Measurements from ENCODE around the gene CAPS. TPM values are rescaled to one million over a fixed set of nuclear protein-coding genes. Genes with fewer than 3 reads are reported as not detected.
"Not testable (repeated sequence)": the region's sequence is repeated elsewhere in the genome, so short reads cannot be mapped to it uniquely, and the experiment has no call there.

CAPS gene
- polyA plus RNA-seq, 2 of the 4 experiments (the other 2 are of a cell fraction) = 1.4 to 1.7 TPM

DNA sequence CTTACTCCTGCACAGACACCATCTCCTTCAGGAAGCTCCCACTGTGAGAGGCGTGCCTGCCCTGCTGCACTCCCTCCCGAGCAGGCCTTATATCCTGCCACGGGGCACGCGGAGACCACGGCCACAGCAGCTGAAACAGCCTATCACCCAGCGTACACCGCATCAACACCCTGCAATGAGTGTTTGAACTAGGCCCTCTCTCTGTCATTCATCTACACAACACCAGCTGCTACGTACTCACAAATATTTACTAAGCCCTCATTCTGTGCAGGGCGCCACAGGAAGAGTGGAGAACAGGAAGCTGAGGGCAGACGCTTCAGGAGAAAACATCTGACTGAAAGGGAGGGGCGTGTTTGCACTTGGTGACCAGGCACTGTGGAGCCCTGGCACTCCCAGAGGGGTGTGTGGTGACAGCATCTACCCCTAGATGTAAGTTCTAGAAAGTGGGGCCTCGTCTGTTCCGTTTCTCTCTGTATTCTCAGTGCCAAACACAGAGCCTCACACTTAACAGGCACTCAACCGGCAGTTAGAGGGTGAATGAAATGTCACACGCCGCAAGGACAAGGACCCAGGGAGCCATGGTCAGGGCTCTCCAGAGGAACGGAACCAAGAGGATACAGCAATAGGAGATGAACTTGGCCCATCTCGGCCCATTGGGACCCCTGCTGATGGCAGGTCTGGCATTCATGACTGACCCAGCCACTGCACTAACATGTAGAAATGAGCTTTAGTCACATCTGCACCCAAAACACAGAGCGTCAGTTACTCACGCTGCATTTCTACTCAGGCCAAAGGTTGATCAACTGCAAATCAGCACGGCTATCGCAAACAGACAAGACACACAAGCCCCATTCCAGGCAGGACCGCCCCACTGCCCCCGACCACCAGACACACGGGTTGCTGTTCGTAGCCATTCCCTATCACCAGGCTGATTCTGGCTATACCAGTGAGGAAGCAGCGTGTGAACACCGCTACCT lies 48.2 kb downstream of the CAPS start:
- FAIRE-seq = no peak
- DNase-seq (ENCODE audit: low read depth in 1 of 2, low spot score in 1 of 2) = no peak
- Histone ChIP-seq H3K4me1 (peaks cover 6% of the 10 kb centered on the region; the same call in 1 of the 3 replicates), H3K4me3 (no peak overlapping the region), H3K4me2 (no peak overlapping the region), H3K9me3 (no peaks in the 10 kb centered on the region), H3K27ac (no peak overlapping the region)
- WGBS (ENCODE audit: missing lambda C conversion rate) = 75% methylated on average over 29 of the region's 29 CpGs
- no peak; a peak in 1 of 6 replicates for ATAC-seq
- CTCF ChIA-PET = interaction anchor here (1.3 kb wide), 1 partner anchor 11 kb away, joined by 3 read pairs; no protein-coding TSS in a partner anchor
- POLR2A ChIA-PET = no interaction called here
- TF ChIP-seq MAFK (IDR thresholded peaks at IDR 0.05; ENCODE audit: partially characterized antibody) = no peak
- no peak for TF ChIP-seq RARB (CRISPR knock-in tag; IDR thresholded peaks at IDR 0.05)
- TF ChIP-seq HEYL (CRISPR knock-in tag; IDR thresholded peaks at IDR 0.05) = no peak
- TF ChIP-seq PHF8 (IDR thresholded peaks at IDR 0.05; ENCODE audit: borderline replicate concordance, low read depth) = no peak
- TF ChIP-seq SMC3 (IDR thresholded peaks at IDR 0.05) = no peak
- no peak for TF ChIP-seq NPAS2 (CRISPR knock-in tag; IDR thresholded peaks at IDR 0.05; ENCODE audit: borderline replicate concordance)
- TF ChIP-seq CBX8 (IDR thresholded peaks at IDR 0.05) = no peak
- TF ChIP-seq MYC (IDR thresholded peaks at IDR 0.05; ENCODE audit: borderline replicate concordance, low read length) = no peak
- TF ChIP-seq ESRRA (IDR thresholded peaks at IDR 0.05; ENCODE audit: borderline replicate concordance, low read length) = no peak
- no peak for TF ChIP-seq BHLHE40 (IDR thresholded peaks at IDR 0.05; ENCODE audit: low read depth, low read length)
- TF ChIP-seq HMGXB4 (CRISPR knock-in tag; IDR thresholded peaks at IDR 0.05; ENCODE audit: borderline replicate concordance) = no peak
- TF ChIP-seq EHF (CRISPR knock-in tag; IDR thresholded peaks at IDR 0.05) = no peak
- no peak for TF ChIP-seq ZC3H11A (IDR thresholded peaks at IDR 0.05)
- no peak for TF ChIP-seq EHMT2 (IDR thresholded peaks at IDR 0.05; ENCODE audit: low read depth)
- TF ChIP-seq, protein P1, sequence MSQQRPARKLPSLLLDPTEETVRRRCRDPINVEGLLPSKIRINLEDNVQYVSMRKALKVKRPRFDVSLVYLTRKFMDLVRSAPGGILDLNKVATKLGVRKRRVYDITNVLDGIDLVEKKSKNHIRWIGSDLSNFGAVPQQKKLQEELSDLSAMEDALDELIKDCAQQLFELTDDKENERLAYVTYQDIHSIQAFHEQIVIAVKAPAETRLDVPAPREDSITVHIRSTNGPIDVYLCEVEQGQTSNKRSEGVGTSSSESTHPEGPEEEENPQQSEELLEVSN (IDR thresholded peaks at IDR 0.05; ENCODE audit: borderline replicate concordance, low read depth) = no peak
- TF ChIP-seq CBX2 (IDR thresholded peaks at IDR 0.05; ENCODE audit: borderline replicate concordance, low read depth) = no peak
- TF ChIP-seq POLR2A (IDR thresholded peaks at IDR 0.05; ENCODE audit: low read length) = no peak
- TF ChIP-seq ZSCAN20 (CRISPR knock-in tag; IDR thresholded peaks at IDR 0.05) = no peak
- TF ChIP-seq RCOR1 (IDR thresholded peaks at IDR 0.05; ENCODE audit: low read depth, low read length) = no peak

DNA sequence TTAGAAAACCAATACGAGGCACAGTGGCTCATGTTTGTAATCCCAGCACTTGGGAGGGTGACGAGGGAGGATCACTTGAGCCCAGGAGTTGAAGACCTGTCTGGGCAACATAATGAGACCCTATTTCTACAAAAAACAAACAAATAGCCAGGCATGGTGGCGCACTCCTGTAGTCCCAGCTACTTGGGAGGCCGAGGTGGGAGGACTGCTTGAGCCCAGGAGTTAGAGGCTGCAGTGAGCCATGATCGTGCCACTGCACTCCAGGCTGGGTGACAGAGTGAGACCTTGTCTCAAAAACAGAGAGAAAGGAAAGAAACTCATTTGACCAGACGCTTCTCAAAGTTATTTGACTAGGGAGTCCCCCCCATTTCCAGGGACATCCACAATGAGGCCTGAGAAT lies 49.2 kb downstream of the CAPS start:
- DNase-seq (ENCODE audit: low read depth in 1 of 2, low spot score in 1 of 2); H3K4me3 ChIP-seq; H3K4me2 ChIP-seq; ATAC-seq; H3K27ac ChIP-seq; H3K4me1 ChIP-seq; POLR2A ChIA-PET; FAIRE-seq; H3K9me3 ChIP-seq: not testable (repeated sequence)
- 97% methylated on average over 6 of the region's 6 CpGs for WGBS (ENCODE audit: missing lambda C conversion rate)
- CTCF ChIA-PET = interaction anchor here (1.2 to 1.3 kb wide), 2 partner anchors 11 to 12 kb away, joined by 3 read pairs; no protein-coding TSS in a partner anchor

DNA sequence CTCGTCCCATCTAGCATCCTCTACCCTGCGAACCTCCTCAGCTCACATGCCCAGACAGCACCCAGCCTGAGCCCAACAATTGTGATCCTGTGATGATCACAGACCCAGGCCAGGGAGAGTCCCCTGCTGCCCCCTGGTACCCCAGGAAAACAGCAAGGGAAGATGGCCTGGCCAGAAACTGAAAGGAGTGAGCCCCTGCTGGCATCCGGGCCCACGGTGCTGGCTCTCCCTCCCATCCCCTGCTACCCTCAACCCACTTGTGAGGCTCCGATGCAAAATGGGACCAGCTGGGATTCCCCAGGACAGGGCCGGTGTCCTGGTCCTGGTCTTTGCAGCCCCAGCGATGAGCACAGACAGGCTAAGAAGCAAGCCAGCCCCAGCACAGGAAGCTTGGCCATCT lies 49.8 kb downstream of the CAPS start:
- FAIRE-seq (no peak), ATAC-seq (no peak), DNase-seq (ENCODE audit: low read depth in 1 of 2, low spot score in 1 of 2) (no peak)
- CTCF ChIA-PET = interaction anchor here (1.2 kb wide), 1 partner anchor 11 kb away, joined by 3 read pairs; no protein-coding TSS in a partner anchor
- Histone ChIP-seq H3K4me2 (no peak overlapping the region), H3K9me3 (no peaks in the 10 kb centered on the region), H3K4me3 (no peak overlapping the region), H3K27ac (no peak overlapping the region), H3K4me1 (peaks cover 10% of the 10 kb centered on the region; the same call in 2 of the 3 replicates)
- POLR2A ChIA-PET = no interaction called here
- WGBS (ENCODE audit: missing lambda C conversion rate) = 94% methylated on average over 6 of the region's 7 CpGs
- TF ChIP-seq ESRRA (IDR thresholded peaks at IDR 0.05; ENCODE audit: borderline replicate concordance, low read length) (no peak), NFE2L2 (conservative IDR thresholded peaks at IDR 0.05; ENCODE audit: low read length) (no peak), REST (IDR thresholded peaks at IDR 0.05) (no peak), FOSL2 (IDR thresholded peaks at IDR 0.05) (no peak), FOSL2 (CRISPR knock-in tag; IDR thresholded peaks at IDR 0.05) (no peak), MYC (IDR thresholded peaks at IDR 0.05; ENCODE audit: borderline replicate concordance, low read length) (no peak), JUNB (IDR thresholded peaks at IDR 0.05) (no peak), RARB (CRISPR knock-in tag; IDR thresholded peaks at IDR 0.05) (no peak), JUN (IDR thresholded peaks at IDR 0.05) (no peak), RFX5 (IDR thresholded peaks at IDR 0.05) (no peak), ZNF302 (CRISPR knock-in tag; IDR thresholded peaks at IDR 0.05) (no peak), PHF8 (IDR thresholded peaks at IDR 0.05; ENCODE audit: borderline replicate concordance, low read depth) (no peak), CHD4 (IDR thresholded peaks at IDR 0.05; ENCODE audit: borderline replicate concordance) (no peak), HOXA7 (CRISPR knock-in tag; IDR thresholded peaks at IDR 0.05) (no peak)
